SK-N-SH (cell line): ENCODE results near the gene RASGEF1C. TPM values are rescaled to one million over a fixed set of nuclear protein-coding genes. Genes with fewer than 3 reads are reported as not detected.

Experiments
- CTCF ChIA-PET: fragments of 300-600, 350-600 bp; formaldehyde crosslinking; extraction: SDS; loops from one replicate; lab custom pipeline; 2021; lab: Yijun Ruan, JAX
- POLR2A ChIA-PET: fragments of 350-600 bp; sonication (Branson Sonifier 250); formaldehyde crosslinking; extraction: SDS; loops from one replicate; lab custom pipeline; 2020; ENCODE audit warnings: antibody characterized with exemption, inconsistent platforms; lab: Yijun Ruan, JAX
- DNase-seq: peaks from one replicate; pipeline ENCODE4 v3.0.0; 2012
- H2AFZ ChIP-seq: fragments of 200-600 bp; sonication (generic); 2 replicates; pipeline ENCODE4 v1.8.1; 2016; ENCODE audit warnings: antibody characterized with exemption, mild to moderate bottlenecking, low read depth
- H3F3A ChIP-seq: fragments of 200-600 bp; sonication (generic); replicated peaks from 2 replicates; pipeline ENCODE3; 2016; ENCODE audit warnings: antibody characterized with exemption, mild to moderate bottlenecking; ENCODE audit not compliant: insufficient read depth
- H3K27ac ChIP-seq, 2 experiments: fragments of 200-500 bp in 1 of 2; fragments of 200-600 bp in 1 of 2; sonication (Bioruptor generic) in 1 of 2; sonication (generic), shearing (Covaris generic) in 1 of 2; 2 replicates each; pipeline versions ENCODE4 v1.5.1 to v1.6.1; 2014 to 2016; ENCODE audit warnings: low read depth in 2 of 2, inconsistent platforms in 1 of 2, low read length in 1 of 2, mild to moderate bottlenecking in 1 of 2, mixed read lengths in 1 of 2
- H3K27me3 ChIP-seq: fragments of 200-600 bp; sonication (generic), shearing (Covaris generic); 2 replicates; pipeline ENCODE4 v1.6.1; 2016; ENCODE audit warnings: mixed run types; ENCODE audit not compliant: insufficient read depth
- H3K36me3 ChIP-seq, 2 experiments: fragments of 200-500 bp in 1 of 2; fragments of 200-600 bp in 1 of 2; sonication (Bioruptor generic) in 1 of 2; sonication (generic) in 1 of 2; replicated peaks in 1 of 2; 2 replicates each; pipeline versions ENCODE3 to v1.5.1; 2014 to 2016; ENCODE audit warnings: low read length in 1 of 2, mild to moderate bottlenecking in 1 of 2; ENCODE audit not compliant: insufficient read depth in 2 of 2, control insufficient read depth in 1 of 2
- H3K4me1 ChIP-seq, 2 experiments: fragments of 200-500 bp in 1 of 2; fragments of 200-600 bp in 1 of 2; sonication (Bioruptor generic) in 1 of 2; sonication (generic), shearing (Covaris generic) in 1 of 2; 2 replicates each; pipeline versions ENCODE4 v1.5.1 to v1.6.1; 2014 to 2016; ENCODE audit warnings: low read depth in 1 of 2, low read length in 1 of 2, mixed run types in 1 of 2; ENCODE audit not compliant: insufficient read depth in 2 of 2, control insufficient read depth in 1 of 2
- H3K4me2 ChIP-seq: fragments of 200-600 bp; sonication (generic), shearing (Covaris generic); 2 replicates; pipeline ENCODE4 v1.6.1; 2017; ENCODE audit warnings: mixed run types
- H3K4me3 ChIP-seq, 2 experiments: fragments of 200-500 bp in 1 of 2; fragments of 200-600 bp in 1 of 2; sonication (Bioruptor generic) in 1 of 2; sonication (generic), shearing (Covaris generic) in 1 of 2; 2 replicates each; pipeline versions ENCODE4 v1.5.1 to v1.8.1; 2014 to 2016; ENCODE audit warnings: low read depth in 2 of 2, inconsistent platforms in 1 of 2, low read length in 1 of 2, mild to moderate bottlenecking in 1 of 2, mixed read lengths in 1 of 2, moderate library complexity in 1 of 2
- H3K79me2 ChIP-seq: fragments of 200-600 bp; sonication (generic); 2 replicates; pipeline ENCODE4 v1.8.1; 2017; ENCODE audit warnings: mild to moderate bottlenecking; ENCODE audit not compliant: insufficient read depth
- H3K9ac ChIP-seq: fragments of 200-600 bp; sonication (generic); 2 replicates; pipeline ENCODE4 v1.6.1; 2017; ENCODE audit warnings: mixed run types
- H3K9me2 ChIP-seq: fragments of 200-600 bp; sonication (generic); 2 replicates; pipeline ENCODE4 v1.6.1; 2017; ENCODE audit warnings: mixed run types
- H3K9me3 ChIP-seq: fragments of 200-600 bp; sonication (generic); 2 replicates; pipeline ENCODE4 v1.6.1; 2017; ENCODE audit warnings: mixed run types, mild to moderate bottlenecking, moderate library complexity
- H4K20me1 ChIP-seq: fragments of 200-600 bp; sonication (generic); 2 replicates; pipeline ENCODE4 v1.6.1; 2017; ENCODE audit warnings: mild to moderate bottlenecking, mixed run types; ENCODE audit not compliant: insufficient read depth
- CTCF ChIP-seq: fragments of 200-600 bp; sonication (generic); IDR thresholded peaks from 2 replicates; pipeline ENCODE4 v1.6.1; 2017; ENCODE audit warnings: antibody characterized with exemption, mild to moderate bottlenecking, moderate library complexity
- EP300 ChIP-seq, 2 experiments: IDR thresholded peaks; 2 replicates each; pipeline versions ENCODE4 v1.4.0 to v1.6.1; 2012; ENCODE audit warnings: borderline replicate concordance in 1 of 2, low read depth in 1 of 2, low read length in 1 of 2
- FOXJ3 ChIP-seq: sonication (generic); formaldehyde crosslinking; IDR thresholded peaks from 2 replicates; pipeline ENCODE4 v1.5.1; 2020; ENCODE audit warnings: mild to moderate bottlenecking, missing genetic modification reagents
- FOXM1 ChIP-seq: IDR thresholded peaks from 2 replicates; pipeline ENCODE4 v1.4.0; 2012; ENCODE audit warnings: low read depth, mild to moderate bottlenecking
- MAX ChIP-seq: IDR thresholded peaks from 2 replicates; pipeline ENCODE4 v1.4.0; 2012; ENCODE audit warnings: low read depth
- PBX3 ChIP-seq: IDR thresholded peaks from 2 replicates; pipeline ENCODE4; 2012
- RAD21 ChIP-seq: IDR thresholded peaks from 2 replicates; pipeline ENCODE4 v1.6.1; 2012; ENCODE audit warnings: mild to moderate bottlenecking, low read length
- RCOR1 ChIP-seq: fragments of 150-350 bp; IDR thresholded peaks from 2 replicates; pipeline ENCODE4 v1.6.1; 2017; ENCODE audit warnings: antibody characterized with exemption, low read length
- RFX5 ChIP-seq: IDR thresholded peaks from 2 replicates; pipeline ENCODE4 v1.6.1; 2012; ENCODE audit warnings: mild to moderate bottlenecking, improper control_type of control experiment, low read length
- TAF1 ChIP-seq: IDR thresholded peaks from 2 replicates; pipeline ENCODE4 v1.6.1; 2012; ENCODE audit warnings: low read depth, mild to moderate bottlenecking, low read length, moderate library complexity, borderline replicate concordance
- YY1 ChIP-seq: IDR thresholded peaks from 2 replicates; pipeline ENCODE4 v1.4.0; 2012; ENCODE audit warnings: low read depth, mild to moderate bottlenecking
- ZBTB33 ChIP-seq: IDR thresholded peaks from 2 replicates; pipeline ENCODE4 v1.4.0; 2012; ENCODE audit warnings: low read depth, borderline replicate concordance
- WGBS: methylation state at CpG from one replicate; pipeline ENCODE4 v1.1.6; 2017; ENCODE audit warnings: low lambda C conversion rate; 5-methylcytosine and 5-hydroxymethylcytosine counted together
- polyA plus RNA-seq, 3 experiments: library from polyadenylated mRNA; depleted of rRNA; stranded (reverse); fragments of >200 nt; gene quantifications; 2 replicates each; pipeline ENCODE4 v1.2.3, GENCODE V29; 2012

RASGEF1C gene
- polyA plus RNA-seq, 1 of the 3 experiments (the other 2 are of a cell fraction): not detected

GRCh38 chr5:180090769-180091546 lies 118.1 kb downstream of the RASGEF1C start:
- ChIA-PET POLR2A (no interaction called here), CTCF (interaction anchor here (0.6 to 2.9 kb wide), 18 partner anchors 10 to 229 kb away, joined by 3 to 22 read pairs (median 4); partner anchors contain the start of genes RASGEF1C, RNF130 and TBC1D9B)
- H3K4me1 ChIP-seq: peaks cover 0 to 3% of the 10 kb centered on the region in 2 experiments; a peak in 1 of 4 replicates
- no peak overlapping the region for H3K9ac ChIP-seq
- H3K4me3 ChIP-seq: peak overlapping the region; percentile 49 to 64
- WGBS: 4% methylated on average over 13 of the region's 17 CpGs
- H3K27me3 ChIP-seq: no peaks in the 10 kb centered on the region
- H4K20me1 ChIP-seq: no peaks in the 10 kb centered on the region
- no peak overlapping the region for H3K27ac ChIP-seq
- H3K4me2 ChIP-seq: peak overlapping the region; percentile 85; the same call in 1 of the 2 replicates
- no peaks in the 10 kb centered on the region for H3K9me2 ChIP-seq
- H3F3A ChIP-seq: peaks cover 3% of the 10 kb centered on the region
- H3K36me3 ChIP-seq: no peaks in the 10 kb centered on the region
- H2AFZ ChIP-seq: peak overlapping the region; percentile 99; the same call in 1 of the 2 replicates
- no peak for DNase-seq
- H3K79me2 ChIP-seq: no peaks in the 10 kb centered on the region
- no peaks in the 10 kb centered on the region for H3K9me3 ChIP-seq
- TF ChIP-seq MAX (no peak), ZBTB33 (no peak), RAD21 (peak; percentile 47), FOXJ3 (no peak), EP300 (IDR thresholded peaks at IDR 0.05; ENCODE audit: borderline replicate concordance in 1 of 2, low read depth in 1 of 2, low read length in 1 of 2) (no peak), CTCF (peak; percentile 19; the same call in 1 of the 2 replicates), RCOR1 (no peak)

- ChIA-PET POLR2A (no interaction called here), CTCF (interaction anchor here (0.6 to 2.9 kb wide), 10 partner anchors 9 to 228 kb away, joined by 3 to 22 read pairs (median 4); partner anchors contain the start of genes RNF130 and TBC1D9B)
- Histone ChIP-seq H3K9me2 (no peaks in the 10 kb centered on the region), H3K4me1 (peaks cover 0 to 5% of the 10 kb centered on the region in 2 experiments; a peak in 1 of 4 replicates), H2AFZ (peak overlapping the region; percentile 99), H3K36me3 (no peaks in the 10 kb centered on the region), H3K9me3 (no peaks in the 10 kb centered on the region), H3K27ac (no peak overlapping the region), H3K9ac (peak overlapping the region; percentile 70), H3F3A (peaks cover 3% of the 10 kb centered on the region), H3K79me2 (no peaks in the 10 kb centered on the region), H4K20me1 (no peaks in the 10 kb centered on the region), H3K27me3 (no peaks in the 10 kb centered on the region), H3K4me2 (peak overlapping the region; percentile 85), H3K4me3 (peak overlapping the region; percentile 49 to 64)
- DNase-seq: peak; percentile 92
- WGBS: 6% methylated on average over 44 of the region's 58 CpGs
- TF ChIP-seq FOXM1: no peak
- TF ChIP-seq ZBTB33: no peak
- TF ChIP-seq FOXJ3: no peak
- no peak for TF ChIP-seq YY1
- TF ChIP-seq RFX5: no peak
- 0 out of 2 replicates have a peak, but pooled peaks have one; percentile 33 for TF ChIP-seq TAF1
- TF ChIP-seq CTCF: peak; percentile 90
- no peak for TF ChIP-seq PBX3
- TF ChIP-seq RCOR1: 0 out of 2 replicates have a peak, but pooled peaks have one; percentile 28
These were observed 118.8 kb downstream of the RASGEF1C start for GRCh38 chr5:180090098-180090768.
